ENCODE data around the gene FDXR. TPM values are rescaled to one million over a fixed set of nuclear protein-coding genes. Genes with fewer than 3 reads are reported as not detected.
A peak's percentile ranks its signal among the peaks of the same experiment; 100 is the strongest.

FDXR gene
- total RNA-seq, 1 donor from 2014 or later = 6.3 TPM

DNA sequence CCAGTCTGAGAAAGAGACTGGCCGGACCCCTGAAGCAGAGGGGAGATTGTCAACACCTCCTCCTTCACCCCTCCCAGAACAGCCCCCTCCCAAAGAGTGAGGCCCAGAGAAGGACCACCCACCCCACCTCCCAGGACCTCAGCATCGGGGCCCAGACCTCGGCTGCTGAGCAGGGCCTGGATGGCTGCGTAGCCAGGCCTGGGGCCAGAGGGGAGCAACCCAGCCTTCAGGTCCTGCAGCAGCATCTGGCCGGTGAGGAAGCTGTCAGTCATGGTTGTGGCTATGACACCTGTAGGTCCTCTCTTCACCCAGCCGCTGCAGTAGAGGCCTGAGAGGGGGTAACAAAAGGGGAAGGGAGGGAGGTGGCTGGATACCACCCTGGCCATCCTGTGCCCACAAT lies 9.9 kb downstream of the FDXR start:
- intact Hi-C loops (cut with DNase I) = no loop called here
- ATAC-seq (no peak), DNase-seq (ENCODE audit: low spot score) (no peak)

DNA sequence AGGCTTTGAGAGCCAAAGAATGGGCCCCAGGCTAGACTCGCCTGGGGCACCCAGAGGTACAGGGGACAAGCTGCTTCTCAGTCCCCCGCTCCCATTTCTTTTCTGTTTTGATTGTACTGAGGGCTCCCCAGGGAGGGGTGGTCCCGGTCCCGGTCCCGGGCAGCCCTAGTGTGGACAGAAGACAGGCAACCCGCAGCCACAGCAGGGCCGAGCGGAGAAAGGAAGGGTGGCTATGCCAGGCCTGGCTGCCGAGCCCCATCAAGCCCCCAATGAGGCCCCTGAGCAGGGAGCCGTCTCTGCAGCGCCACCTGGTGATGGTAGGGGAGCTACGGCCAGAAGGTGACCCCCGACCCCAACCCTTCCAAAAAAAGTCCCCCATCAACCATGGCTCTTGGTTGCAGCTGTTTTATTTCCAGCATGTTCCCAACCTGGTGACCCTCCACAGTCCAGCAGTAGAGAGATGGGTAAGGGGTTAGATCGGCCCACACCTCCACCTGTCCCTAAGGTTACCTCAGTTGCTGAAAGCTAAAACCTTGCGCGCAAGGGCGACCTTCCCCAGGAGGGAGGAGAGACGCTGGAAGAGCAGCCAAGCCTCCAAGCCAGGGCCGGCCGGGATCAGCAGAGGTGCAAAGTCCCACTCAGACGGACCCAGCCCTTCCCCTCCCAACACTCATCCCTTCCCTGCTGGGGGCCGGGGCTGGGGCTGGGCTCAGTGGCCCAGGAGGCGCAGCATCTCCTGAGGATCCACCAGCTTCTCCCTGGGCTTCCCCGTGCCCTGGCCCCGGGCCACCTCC lies 10.5 kb downstream of the FDXR start:
- DNase-seq (ENCODE audit: low spot score) (peak; percentile 88), ATAC-seq (peak; percentile 57)
- intact Hi-C loops (cut with DNase I) = no loop called here

DNA sequence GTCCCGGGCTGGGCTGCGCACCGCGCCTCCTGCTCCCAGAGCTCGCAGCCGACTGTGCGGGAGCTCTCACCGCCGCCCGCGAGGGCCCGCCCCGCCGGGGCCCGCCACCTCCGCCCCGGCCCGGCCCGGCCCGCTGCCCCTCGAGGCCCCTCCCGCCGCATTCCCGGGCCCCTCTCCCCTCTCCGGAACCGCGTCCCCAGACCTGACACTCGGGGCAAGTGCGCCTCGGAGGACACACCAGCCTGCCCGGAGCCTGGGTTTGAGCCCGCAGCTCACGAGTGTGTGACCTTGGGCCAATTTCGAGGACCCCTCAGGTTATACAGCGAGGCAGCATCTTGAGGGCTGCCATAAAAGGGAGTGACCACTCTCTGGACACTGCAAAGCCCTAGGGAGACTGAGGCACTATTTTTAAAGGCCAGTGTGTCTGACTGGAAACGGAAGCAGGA lies 11.1 kb downstream of the FDXR start:
- DNase-seq (ENCODE audit: low spot score) (no peak), ATAC-seq (no peak)
- intact Hi-C loops (cut with DNase I) = no loop called here

DNA sequence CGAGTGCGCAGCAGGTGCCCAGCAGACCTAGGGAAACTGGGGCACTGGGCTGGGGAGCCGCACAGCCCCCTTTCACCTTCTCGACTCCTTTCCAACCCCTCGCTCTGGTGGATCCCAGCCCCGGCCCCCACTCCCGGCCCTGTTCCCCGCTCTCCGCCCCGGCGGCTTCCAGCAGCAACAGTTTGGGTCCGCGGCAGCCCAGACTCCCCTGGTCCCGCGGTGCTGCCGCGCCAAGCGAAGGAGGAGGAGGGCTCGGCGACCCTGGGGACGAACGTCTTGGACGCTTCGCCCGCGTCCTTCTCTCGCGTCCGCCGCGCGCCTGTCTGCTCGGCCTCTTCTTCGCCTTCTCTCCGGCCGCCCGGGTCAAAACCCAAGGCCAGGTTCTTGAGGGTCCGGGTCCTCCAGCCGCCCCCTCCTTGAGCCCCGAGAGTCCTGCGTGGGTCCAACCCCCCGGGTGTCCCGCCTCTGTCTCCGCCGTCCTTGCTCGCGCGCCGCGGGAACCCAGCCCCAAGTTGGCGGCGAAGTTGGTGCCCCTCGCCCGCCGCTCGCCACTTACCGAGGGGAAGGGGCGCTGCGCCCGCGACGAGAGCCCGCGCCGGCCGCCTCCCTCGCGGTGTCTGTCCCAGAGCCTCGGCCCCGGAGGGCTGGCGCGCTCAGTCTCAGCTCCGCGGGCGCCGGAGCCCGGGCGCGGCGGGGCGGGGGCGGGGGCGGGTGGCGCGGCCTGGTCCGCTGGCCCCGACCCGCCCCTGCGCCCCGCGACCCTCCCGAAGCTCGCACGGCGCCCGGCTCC lies 11.7 kb downstream of the FDXR start:
- no peak for DNase-seq (ENCODE audit: low spot score)
- no peak for ATAC-seq
- intact Hi-C loops (cut with DNase I) = no loop called here

DNA sequence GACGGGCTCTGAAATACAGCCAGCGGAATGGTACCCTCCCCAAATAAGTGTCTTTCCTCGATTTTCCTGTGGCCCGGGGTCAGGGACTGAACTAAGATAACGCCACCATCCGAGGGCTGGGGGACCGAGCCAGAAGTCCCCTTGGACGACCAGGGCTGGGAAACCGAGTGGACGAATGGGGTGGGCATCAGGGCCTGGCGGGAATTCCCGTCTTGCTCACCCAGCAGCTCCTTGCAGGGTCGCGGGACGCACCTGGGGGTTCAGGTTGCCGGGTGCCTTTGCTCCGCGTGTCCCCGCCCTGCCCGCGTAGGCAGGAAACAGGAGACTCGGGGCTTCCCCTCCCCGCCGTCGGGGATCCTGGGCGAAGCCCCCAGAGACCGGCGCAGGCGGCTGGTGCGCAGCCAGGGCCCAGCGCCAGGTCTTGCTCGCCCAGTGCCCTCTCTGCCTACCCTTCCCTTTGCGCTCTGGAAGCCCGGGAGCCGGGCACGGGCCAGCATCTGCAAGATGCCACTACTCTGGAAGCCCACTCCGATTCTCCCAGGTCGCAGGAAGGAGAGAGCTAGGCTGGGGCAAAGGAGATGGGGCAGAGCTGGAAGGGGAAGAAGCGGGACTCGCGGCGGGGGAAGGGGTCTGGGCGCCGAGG lies 12.4 kb downstream of the FDXR start:
- intact Hi-C loops (cut with DNase I) = no loop called here
- no peak for ATAC-seq
- no peak for DNase-seq (ENCODE audit: low spot score)

DNA sequence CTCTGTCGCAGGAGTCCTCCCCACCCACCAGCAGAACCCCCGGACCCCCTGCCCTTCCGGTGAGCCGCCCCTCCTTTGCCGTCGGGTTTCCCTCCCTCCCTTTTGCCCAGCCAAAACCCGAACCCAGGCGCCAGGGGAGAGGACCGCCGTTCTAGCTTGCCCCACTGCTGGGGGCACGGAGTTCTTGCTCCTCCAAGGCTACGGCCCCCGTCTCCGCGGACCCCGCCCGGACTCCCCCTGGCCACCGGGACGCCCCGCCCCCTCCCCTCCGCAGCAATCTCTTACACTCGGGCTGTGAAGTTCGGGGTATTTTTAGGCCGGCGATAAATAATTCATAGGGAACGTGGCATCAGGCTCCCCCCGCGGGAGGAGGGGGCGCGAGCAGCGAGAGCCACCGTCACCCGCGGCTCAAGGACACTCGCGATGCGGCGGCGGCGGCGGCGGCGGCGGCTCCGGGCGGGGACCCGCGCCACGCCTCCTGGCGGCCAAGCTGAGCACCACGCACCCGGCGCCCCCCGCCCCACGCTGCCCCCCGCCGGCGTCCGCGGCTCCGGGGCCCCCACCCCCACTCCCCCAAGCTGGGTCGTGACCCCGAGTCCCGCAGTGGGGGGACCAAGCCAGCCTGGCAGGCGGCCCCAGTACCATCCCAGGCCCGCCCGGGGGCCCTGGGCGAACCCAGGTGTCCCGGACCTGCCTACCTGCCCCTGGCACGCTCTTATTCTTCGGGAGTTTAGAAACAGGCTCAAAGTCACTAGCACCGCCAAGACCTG lies 13.2 kb downstream of the FDXR start, which contains the start of gene GRIN2C:
Gene GRIN2C (minus strand): TSS at position 427 of the 770 bp plus-strand sequence. CDS start 4,793 bp downstream, outside the sequence.
- DNase-seq (ENCODE audit: low spot score) (no peak), ATAC-seq (no peak)
- intact Hi-C loops (cut with DNase I) = no loop called here

DNA sequence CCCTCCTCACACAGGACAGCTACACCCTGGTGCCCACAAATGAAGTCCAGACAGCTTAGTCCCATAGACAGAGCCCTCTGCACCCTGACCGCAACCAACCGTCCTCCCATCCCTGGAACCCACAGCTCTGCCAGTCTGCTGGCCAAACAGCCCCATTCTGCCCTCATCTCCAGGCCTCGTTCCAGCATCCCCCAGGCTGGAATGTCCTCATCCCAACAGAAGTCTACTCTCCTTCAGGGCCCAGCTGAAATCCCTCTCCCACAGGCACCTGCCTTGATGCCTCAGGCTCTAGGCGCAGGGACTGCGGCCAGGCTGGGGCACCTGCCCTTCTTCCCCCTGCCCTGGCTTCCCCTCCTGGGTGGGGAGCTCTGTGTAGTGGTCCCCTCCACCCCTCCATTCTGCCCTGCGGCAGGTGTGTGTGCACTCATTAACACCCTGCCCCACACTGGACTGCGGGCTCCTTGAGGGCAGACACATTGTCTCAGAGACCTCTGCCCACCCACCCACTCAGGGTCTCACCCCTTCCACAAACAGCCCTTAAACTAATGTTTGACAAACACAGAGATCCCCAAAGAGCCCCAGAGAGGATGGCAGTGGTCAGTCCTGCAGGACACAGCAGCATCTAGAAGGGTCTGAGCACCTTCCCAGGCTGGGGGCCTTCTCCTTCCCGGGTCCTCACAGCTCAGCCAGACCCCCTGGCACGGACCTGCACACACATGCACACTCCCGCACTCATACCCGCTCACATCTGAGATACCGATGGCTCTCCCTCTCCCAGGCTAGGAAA lies 13.9 kb downstream of the FDXR start:
- DNase-seq (ENCODE audit: low spot score) (no peak), ATAC-seq (no peak)
- intact Hi-C loops (cut with DNase I) = no loop called here

DNA sequence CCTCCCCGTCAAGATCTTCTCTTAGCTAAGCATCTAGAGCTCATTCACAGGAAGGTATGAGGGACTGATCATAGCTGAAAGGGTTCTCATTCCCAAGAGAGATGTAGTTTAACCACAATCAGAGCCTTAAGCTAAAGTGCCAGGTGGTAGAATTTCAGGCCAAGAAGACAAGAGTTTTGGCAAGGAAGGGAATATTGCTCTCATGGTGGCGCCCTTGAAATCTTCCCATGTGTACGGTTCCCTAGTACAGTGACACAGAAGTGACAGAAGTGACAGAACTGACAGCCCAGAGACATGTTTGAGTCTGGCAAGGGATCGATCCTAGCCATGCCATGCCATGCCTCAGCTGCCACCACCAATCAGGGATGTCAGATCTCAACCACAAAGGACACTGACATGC lies 15.6 kb downstream of the FDXR start:
- DNase-seq (ENCODE audit: low spot score) = no peak
- intact Hi-C loops (cut with DNase I) = no loop called here
- no peak for ATAC-seq

DNA sequence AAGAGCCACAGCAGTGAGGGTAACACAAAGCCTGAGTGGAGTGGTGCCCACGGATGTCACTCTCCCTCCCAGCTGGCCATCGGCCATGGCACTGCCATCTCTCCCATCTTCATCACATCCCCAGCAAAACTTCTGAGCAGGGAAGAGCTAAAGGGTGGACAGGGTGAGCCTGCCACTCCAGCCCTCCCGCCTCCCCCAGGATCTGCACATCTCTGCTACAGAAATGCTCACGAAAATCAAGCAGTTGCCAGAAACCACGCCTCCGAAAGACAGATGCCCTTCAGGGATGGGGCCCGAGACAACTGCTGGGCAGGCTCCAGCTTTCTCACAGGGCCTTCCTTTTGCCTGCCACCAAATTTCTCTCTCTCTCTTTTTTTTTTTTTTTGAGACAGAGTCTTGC lies 16.7 kb downstream of the FDXR start:
- intact Hi-C loops (cut with DNase I) = no loop called here
- no peak for ATAC-seq

DNA sequence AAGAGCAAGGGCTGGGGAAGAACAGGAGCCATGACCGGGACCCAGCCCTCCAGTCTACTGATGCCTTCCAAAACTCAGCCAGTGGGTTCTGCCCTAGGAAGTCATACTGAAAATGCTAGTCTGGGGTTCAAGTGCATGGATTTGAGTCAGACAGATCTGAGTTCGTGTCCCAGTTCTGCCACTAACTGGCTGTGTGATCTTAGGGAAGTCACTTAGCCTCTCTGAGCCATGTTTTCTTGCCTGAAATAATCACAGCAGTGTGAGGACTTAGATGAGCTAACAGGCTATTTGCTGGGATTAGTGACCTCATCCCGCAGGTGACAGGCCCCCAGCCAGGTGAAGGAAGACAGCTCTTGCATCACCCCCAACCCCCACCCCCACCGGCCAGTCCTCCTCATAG lies 17.5 kb downstream of the FDXR start:
- intact Hi-C loops (cut with DNase I) = no loop called here
- no peak for DNase-seq (ENCODE audit: low spot score)
- ATAC-seq = no peak

More for the DNA sequence above, 16.7 kb downstream of the FDXR start:
- DNase-seq (ENCODE audit: low spot score) = no peak

DNA sequence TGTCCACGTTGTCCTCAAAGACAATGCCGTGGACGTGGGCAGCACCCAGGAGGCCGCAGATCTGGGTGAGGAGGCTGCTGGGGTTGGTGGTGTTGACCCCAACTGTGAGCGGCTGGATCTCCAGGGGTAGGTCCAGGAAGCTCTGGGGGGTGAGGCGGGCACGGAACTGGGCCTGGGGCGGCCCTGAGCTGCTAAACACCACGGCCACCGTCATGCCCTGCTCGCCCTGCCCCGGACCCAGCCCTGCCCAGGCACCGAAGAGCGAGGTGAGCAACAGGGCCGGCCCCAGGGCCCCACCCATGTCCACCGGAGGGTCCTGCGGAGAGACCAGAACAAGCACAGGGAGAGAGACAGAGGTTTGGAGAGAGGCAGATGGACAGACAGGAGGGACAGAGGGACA lies 18.0 kb downstream of the FDXR start:
- no peak for ATAC-seq
- intact Hi-C loops (cut with DNase I) = no loop called here
- no peak for DNase-seq (ENCODE audit: low spot score)

DNA sequence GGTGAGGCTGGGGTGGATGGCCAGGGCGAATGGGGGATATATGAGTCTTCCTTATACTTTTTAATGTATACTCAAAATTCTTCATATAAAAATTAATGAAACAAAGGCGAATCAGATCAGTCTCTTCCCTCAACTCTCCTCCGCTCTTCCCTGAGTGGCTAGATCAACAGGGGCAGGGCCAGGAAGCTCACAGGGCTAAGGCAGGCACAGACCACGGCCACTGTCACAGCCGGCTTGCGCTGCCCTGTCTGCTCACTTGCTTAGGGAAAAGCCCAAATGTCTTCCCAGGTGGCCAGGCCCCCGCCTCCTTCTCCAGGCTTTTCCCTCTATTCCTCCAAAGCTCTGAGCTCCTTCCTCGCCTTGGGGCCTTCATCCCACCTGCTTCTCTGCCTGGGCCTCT lies 19.1 kb downstream of the FDXR start:
- DNase-seq (ENCODE audit: low spot score) (no peak), ATAC-seq (no peak)
- intact Hi-C loops (cut with DNase I) = no loop called here

DNA sequence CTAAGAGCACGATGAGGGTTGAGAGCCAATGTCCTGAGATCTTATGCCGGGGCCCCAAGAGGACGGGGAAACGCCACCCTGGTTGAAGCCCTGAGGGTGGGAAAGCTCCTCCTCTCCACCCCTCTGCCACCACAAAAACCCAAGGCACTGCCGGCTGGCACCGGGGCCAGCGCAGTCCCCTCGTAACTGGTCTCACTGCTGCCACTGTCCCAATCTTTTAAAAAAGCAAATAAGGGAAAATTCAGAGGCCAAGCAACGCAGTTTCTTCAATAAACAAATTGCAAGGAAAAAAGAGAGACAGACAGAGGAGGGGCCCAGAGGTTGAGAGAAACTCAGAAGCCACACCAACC lies 19.8 kb downstream of the FDXR start:
- ATAC-seq = no peak
- DNase-seq (ENCODE audit: low spot score) = no peak
- intact Hi-C loops (cut with DNase I) = no loop called here

DNA sequence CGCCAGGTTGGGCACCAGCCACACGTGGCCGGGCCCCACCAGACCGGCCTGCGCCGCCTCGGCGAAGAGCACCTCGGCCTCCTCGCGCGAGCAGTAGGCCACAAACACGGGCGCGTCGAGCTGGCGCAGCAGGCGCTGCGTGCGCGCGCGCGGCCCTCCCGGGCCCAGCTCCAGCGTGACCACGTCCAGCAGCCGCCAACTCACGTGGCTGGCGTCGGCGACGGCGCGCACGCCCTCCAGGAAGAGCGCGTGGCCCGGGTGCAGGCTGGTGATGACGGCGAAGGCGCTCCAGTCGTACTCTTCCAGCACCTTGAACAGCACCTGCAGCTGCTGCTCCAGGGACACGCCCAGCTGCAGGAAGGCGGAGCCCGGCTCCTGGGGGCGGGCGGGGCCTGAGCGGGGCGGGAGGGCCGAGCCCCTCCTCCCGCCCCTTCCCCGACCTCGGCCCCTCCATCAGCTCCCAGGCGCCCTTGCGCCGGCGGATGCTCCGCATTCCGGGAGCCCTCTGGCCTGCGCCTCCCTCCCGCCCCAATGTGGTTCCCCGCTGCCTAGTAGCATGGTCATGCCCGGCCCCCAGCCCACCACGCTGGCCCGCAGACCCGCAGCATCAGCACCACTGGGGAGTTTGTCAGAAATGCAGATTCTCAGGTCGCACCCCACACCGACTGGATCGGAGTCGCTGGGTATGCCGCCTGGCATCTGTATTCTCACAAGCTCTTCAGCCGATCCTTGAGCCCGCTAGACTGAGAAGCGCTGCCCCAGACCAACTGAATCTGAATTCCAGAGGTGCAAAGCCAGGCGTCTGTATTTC lies 20.4 kb downstream of the FDXR start:
- intact Hi-C loops (cut with DNase I) = no loop called here
- no peak for ATAC-seq
- DNase-seq (ENCODE audit: low spot score) = no peak

DNA sequence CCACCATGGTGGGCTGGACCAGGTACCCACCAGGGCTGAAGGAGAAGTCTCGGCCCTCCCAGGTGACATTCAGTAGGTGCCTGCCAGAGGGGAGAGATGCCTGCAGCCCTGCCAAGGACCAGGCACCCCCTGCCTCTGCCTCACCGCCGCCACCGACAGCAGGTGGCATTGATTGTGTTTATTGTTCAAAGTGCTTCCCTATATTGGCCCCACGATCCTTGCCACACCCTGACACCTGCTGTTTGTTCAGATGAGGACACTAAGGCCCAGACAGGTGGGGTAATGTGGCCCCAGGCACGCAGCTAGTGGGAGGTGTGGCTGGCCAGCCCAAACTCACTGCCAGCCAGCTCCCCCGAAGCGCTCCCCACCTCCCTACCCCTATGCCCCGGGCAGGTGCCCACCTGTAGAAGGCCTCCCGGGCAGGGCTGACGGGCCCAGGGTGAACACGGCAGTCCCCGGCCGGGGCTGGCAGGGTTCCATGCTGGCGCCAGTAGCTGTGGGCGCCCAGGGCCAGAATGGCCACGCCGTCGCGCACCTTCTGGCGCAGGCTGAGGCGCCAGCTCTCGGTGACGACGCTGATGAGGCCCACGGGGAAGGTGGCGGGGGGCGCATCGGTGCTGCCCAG lies 21.1 kb downstream of the FDXR start:
- no peak for DNase-seq (ENCODE audit: low spot score)
- intact Hi-C loops (cut with DNase I) = no loop called here
- no peak for ATAC-seq

DNA sequence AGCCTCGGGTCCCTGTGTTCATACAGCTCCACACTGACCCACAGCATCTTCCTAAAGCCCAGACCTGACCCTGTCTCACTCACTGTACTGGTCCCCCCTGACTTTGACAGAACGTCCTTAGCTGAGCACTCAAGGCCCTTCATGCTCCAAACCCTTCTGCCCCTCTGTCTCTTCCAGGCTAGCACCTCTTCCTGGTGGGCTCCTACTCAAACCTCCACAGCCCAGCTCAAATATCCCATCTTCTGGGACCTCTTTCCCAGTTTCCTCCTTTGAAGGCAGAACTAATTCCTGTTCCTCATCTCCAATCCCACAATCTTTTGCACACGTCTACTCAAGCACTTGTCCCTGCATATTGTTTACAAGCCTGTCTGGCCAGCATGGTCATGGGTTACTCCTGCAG lies 21.9 kb downstream of the FDXR start:
- no peak for DNase-seq (ENCODE audit: low spot score)
- no peak for ATAC-seq
- intact Hi-C loops (cut with DNase I) = no loop called here

DNA sequence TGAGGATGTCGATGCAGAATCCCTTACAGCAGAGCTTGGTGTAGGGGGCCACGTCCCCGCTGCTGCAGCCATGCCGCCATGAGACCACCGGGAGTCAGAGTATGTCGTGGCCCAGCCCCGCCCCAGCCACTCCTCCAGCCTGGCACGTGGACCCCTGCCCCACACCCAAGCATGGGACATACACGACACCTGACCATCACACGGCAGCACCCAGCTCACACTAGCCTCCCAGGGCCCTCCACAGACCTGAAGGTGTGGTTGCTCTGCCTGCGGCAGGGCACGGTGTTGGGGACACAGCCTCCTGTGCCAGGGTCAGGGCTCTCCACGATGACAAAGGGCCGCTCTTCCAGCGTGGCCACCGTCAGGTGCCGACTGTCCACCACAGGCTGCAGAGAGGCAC lies 22.5 kb downstream of the FDXR start:
- DNase-seq (ENCODE audit: low spot score) = no peak
- intact Hi-C loops (cut with DNase I) = no loop called here
- ATAC-seq = no peak
